ENCODE measurements around the gene BICDL1. TPM values are rescaled to one million over a fixed set of nuclear protein-coding genes. Genes with fewer than 3 reads are reported as not detected.

Gene BICDL1
- total and polyA plus RNA-seq, 2 of the 4 experiments (the other 2 are of a cell fraction), result not detected

DNA sequence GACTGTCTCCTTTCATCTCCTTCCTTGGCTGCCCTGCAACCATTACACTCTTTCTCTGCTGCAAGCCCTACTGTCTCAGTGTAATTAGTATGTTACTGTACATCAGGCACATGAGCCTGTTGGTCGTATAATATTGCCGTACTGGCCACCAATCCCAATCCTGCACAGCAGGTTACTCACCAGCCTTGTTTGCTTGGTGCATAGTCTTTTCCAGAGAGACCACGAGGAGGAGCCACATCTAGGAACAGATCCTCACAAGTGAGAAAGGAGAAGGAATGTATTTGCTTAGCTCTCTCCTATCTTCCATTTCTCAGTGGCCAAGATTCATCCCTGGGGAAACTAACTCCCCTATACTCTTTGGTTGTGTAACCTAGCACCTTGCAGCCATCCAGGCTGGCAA lies 33.0 kb upstream of the BICDL1 start:
- Histone ChIP-seq H3K4ac (ENCODE audit: low read depth, low read length) (no peak overlapping the region), H3K18ac (ENCODE audit: low read depth, low read length) (no peak overlapping the region)
- no TSS peak for BruUV-seq (replicated peaks)

More for the DNA sequence above, 33.0 kb upstream of the BICDL1 start:
- H3K27me3 ChIP-seq (ENCODE audit: control insufficient read depth, insufficient read depth, low read length), result no peaks in the 10 kb centered on the region
- DNase-seq, result no peak
- no peak for TF ChIP-seq CEBPB (IDR thresholded peaks at IDR 0.05; ENCODE audit: low read depth, low read length)
- no peak for TF ChIP-seq MXI1 (IDR thresholded peaks at IDR 0.05; ENCODE audit: borderline replicate concordance, low read depth, low read length)
- TF ChIP-seq RFX5 (IDR thresholded peaks at IDR 0.05; ENCODE audit: low read depth, low read length), result no peak
- no peak for TF ChIP-seq SMC3 (IDR thresholded peaks at IDR 0.05; ENCODE audit: low read depth, low read length)
- TF ChIP-seq FOS (IDR thresholded peaks at IDR 0.05; ENCODE audit: low read depth, low read length), result no peak
- no peak for TF ChIP-seq RAD21 (IDR thresholded peaks at IDR 0.05; ENCODE audit: low read length)
- TF ChIP-seq, protein P1, sequence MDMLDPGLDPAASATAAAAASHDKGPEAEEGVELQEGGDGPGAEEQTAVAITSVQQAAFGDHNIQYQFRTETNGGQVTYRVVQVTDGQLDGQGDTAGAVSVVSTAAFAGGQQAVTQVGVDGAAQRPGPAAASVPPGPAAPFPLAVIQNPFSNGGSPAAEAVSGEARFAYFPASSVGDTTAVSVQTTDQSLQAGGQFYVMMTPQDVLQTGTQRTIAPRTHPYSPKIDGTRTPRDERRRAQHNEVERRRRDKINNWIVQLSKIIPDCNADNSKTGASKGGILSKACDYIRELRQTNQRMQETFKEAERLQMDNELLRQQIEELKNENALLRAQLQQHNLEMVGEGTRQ (IDR thresholded peaks at IDR 0.05; ENCODE audit: low read depth, low read length), result no peak
- TF ChIP-seq MAZ (IDR thresholded peaks at IDR 0.05; ENCODE audit: borderline replicate concordance, low read depth, low read length), result no peak
- TF ChIP-seq MAFK (IDR thresholded peaks at IDR 0.05; ENCODE audit: low read depth, low read length), result no peak
- H4K8ac ChIP-seq (ENCODE audit: low read depth in 2 of 2, low read length in 2 of 2), result no peak overlapping the region
- dilution Hi-C loops (cut with HindIII; ENCODE audit: low sequenced_read_pairs, unreplicated experiment), result no loop called here
- no peaks in the 10 kb centered on the region for H4K20me1 ChIP-seq (ENCODE audit: insufficient read depth, low read length)
- no peaks in the 10 kb centered on the region for H3K36me3 ChIP-seq (ENCODE audit: control insufficient read depth, insufficient read depth, low read length)
- H2BK120ac ChIP-seq (ENCODE audit: low read depth, low read length), result no peak overlapping the region
- no peak overlapping the region for H4K91ac ChIP-seq (ENCODE audit: insufficient read depth, low read depth, low read length)
- no CpG with 5 or more reads among the region's 3 CpGs for WGBS, 2 experiments (ENCODE audit: extremely low coverage in 2 of 2, insufficient read length in 1 of 2)
- H3K9me3 ChIP-seq (ENCODE audit: control insufficient read depth, insufficient read depth, low read length), result peaks cover 12% of the 10 kb centered on the region
- H3K9me1 ChIP-seq (ENCODE audit: insufficient read depth, low read length), result no peaks in the 10 kb centered on the region
- no peak overlapping the region for H3K23ac ChIP-seq (ENCODE audit: low read depth, low read length)
- H3K4me2 ChIP-seq (ENCODE audit: low read depth, low read length), result no peak overlapping the region
- no peak for ATAC-seq (ENCODE audit: low read depth)
- intact Hi-C loops (cut with micrococcal nuclease), result no loop called here
- no peak overlapping the region for H3K14ac ChIP-seq (replicated peaks; ENCODE audit: low read depth, low read length)
- ChIA-PET POLR2A (ENCODE audit: unreplicated experiment) (no interaction called here), CTCF (no interaction called here)
- H3K4me3 ChIP-seq (ENCODE audit: insufficient read depth, low read depth, low read length), result no peak overlapping the region
- no peak overlapping the region for H2BK15ac ChIP-seq (ENCODE audit: low read depth, low read length)
- H3K27ac ChIP-seq (ENCODE audit: insufficient read depth, low read length), result no peak overlapping the region
- no peaks in the 10 kb centered on the region for H3K4me1 ChIP-seq (ENCODE audit: control insufficient read depth, insufficient read depth, low read length)
- H2AK5ac ChIP-seq (ENCODE audit: low read depth, low read length), result no peak overlapping the region
- H3K56ac ChIP-seq (ENCODE audit: extremely low read depth, insufficient read depth, low read length), result no peak overlapping the region
- no peak overlapping the region for H3K9ac ChIP-seq (ENCODE audit: low read depth, low read length)
- H3K79me1 ChIP-seq (ENCODE audit: low read depth in 1 of 2, low read length in 2 of 2), result no peaks in the 10 kb centered on the region
- H2AK9ac ChIP-seq (replicated peaks; ENCODE audit: low read depth, low read length, poor library complexity), result no peak overlapping the region
- H2AFZ ChIP-seq (replicated peaks; ENCODE audit: low read length, poor library complexity), result no peak overlapping the region
- H2BK5ac ChIP-seq (ENCODE audit: low read depth, low read length, poor library complexity, severe bottlenecking), result no peak overlapping the region
- H2BK20ac ChIP-seq (ENCODE audit: low read depth, low read length), result no peak overlapping the region
- no peak overlapping the region for H4K5ac ChIP-seq (ENCODE audit: low read depth, low read length)
- in situ Hi-C loops (cut with MboI; ENCODE audit: low sequenced_read_pairs), result no loop called here

Measured in IMR-90 (cell line).